Measurements from ENCODE around the gene LPAR4.

DNA sequence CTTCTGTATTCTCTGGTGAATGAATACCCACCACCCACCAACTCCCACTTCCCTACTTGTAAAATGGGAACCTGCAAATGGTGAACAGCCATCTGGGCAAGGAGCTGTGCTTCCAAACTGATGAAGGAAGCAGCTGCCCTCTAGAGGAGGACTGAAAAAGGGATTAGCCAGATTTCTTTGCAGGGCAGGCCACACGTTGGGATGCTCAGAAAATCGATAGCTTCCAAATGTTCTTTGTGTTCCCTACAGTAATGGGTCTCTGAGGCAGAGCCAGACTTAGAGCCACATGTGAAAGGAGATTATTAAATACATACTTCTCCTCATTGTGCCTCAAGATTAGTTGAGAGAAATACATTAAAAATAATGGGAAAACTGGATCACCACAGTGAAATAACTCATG is 39.3 kb upstream of the LPAR4 start:
- TF ChIP-seq, protein P1, sequence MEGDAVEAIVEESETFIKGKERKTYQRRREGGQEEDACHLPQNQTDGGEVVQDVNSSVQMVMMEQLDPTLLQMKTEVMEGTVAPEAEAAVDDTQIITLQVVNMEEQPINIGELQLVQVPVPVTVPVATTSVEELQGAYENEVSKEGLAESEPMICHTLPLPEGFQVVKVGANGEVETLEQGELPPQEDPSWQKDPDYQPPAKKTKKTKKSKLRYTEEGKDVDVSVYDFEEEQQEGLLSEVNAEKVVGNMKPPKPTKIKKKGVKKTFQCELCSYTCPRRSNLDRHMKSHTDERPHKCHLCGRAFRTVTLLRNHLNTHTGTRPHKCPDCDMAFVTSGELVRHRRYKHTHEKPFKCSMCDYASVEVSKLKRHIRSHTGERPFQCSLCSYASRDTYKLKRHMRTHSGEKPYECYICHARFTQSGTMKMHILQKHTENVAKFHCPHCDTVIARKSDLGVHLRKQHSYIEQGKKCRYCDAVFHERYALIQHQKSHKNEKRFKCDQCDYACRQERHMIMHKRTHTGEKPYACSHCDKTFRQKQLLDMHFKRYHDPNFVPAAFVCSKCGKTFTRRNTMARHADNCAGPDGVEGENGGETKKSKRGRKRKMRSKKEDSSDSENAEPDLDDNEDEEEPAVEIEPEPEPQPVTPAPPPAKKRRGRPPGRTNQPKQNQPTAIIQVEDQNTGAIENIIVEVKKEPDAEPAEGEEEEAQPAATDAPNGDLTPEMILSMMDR (IDR thresholded peaks at IDR 0.05; ENCODE audit: poor library complexity, severe bottlenecking) = no peak
- TF ChIP-seq EZH2 (IDR thresholded peaks at IDR 0.05; ENCODE audit: borderline replicate concordance, insufficient read depth, low read length, poor library complexity, severe bottlenecking) (no peak), SMC3 (conservative IDR thresholded peaks at IDR 0.05; ENCODE audit: poor library complexity) (no peak), EP300 (conservative IDR thresholded peaks at IDR 0.05; ENCODE audit: poor library complexity, severe bottlenecking) (no peak), POLR2AphosphoS5 (IDR thresholded peaks at IDR 0.05) (no peak), RAD21 (conservative IDR thresholded peaks at IDR 0.05) (no peak)

Data from neural cell (in vitro differentiated cells).